ENCODE data around the gene HS3ST5.
"Not testable (repeated sequence)": the region's sequence is repeated elsewhere in the genome, so short reads cannot be mapped to it uniquely, and the experiment has no call there.

The HS3ST5 gene

GRCh38 chr6:114049367-114049966, 293.4 kb downstream of the HS3ST5 start:
- TF ChIP-seq, protein P1, sequence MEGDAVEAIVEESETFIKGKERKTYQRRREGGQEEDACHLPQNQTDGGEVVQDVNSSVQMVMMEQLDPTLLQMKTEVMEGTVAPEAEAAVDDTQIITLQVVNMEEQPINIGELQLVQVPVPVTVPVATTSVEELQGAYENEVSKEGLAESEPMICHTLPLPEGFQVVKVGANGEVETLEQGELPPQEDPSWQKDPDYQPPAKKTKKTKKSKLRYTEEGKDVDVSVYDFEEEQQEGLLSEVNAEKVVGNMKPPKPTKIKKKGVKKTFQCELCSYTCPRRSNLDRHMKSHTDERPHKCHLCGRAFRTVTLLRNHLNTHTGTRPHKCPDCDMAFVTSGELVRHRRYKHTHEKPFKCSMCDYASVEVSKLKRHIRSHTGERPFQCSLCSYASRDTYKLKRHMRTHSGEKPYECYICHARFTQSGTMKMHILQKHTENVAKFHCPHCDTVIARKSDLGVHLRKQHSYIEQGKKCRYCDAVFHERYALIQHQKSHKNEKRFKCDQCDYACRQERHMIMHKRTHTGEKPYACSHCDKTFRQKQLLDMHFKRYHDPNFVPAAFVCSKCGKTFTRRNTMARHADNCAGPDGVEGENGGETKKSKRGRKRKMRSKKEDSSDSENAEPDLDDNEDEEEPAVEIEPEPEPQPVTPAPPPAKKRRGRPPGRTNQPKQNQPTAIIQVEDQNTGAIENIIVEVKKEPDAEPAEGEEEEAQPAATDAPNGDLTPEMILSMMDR (conservative IDR thresholded peaks at IDR 0.05; ENCODE audit: low read length), result no peak
- H3K4me3 ChIP-seq (ENCODE audit: low read length), result no peak overlapping the region
- peak; percentile 21 for DNase-seq (ENCODE audit: low read depth)

DNA sequence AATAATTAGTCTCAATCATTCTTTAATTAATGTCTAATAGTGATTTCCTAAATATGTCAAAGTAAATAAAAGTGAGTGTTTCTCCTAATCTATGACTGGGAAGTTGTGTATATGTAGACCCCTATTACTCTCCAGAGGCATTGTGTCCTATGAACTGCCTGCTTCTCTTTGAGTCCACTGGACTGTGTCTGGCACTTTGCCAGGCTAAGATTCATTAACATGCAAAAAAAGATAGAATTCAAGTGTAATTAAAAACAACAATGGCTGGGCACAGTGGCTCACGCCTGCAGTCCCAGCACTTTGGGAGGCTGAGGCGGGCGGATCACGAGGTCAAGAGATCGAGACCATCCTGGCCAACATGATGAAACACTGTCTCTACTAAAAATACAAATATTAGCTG, 298.3 kb downstream of the HS3ST5 start:
- not testable (repeated sequence) for H3K4me3 ChIP-seq (ENCODE audit: low read length); DNase-seq (ENCODE audit: low read depth)

DNA sequence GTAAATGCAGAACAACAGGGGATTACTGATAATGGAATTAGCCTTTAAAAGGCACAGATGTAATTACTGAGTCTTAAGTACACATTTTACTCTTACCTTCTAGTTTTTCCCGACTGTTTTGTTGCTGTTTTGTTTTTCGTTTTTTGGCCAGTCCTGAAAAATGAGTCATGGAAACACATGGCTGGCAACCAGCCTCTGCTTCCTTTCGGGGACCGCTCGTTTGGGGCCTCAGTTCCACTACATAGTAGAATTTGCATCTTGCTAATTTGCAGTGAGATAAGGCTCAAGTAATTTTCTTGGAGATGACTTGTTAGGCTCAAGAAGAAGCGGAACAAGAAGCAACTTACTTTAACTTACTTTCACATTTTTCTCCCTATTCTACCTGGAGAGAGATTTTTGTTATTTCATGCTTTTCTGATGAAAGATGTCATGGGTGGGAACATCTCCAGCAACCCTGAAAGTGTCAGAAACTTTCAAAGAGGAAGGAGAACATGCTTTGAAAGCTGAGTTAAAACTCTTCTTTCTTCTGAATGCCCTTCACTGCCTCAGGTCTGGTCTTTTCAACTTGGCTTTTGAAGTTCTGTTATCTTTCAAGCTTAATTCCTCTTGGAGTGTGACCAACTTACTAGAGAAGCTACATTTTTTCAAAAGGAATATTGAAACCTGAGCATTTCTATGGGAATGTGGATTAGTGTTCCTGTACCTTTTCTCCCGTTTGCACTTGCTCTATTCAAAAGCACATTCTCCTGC, 300.4 kb downstream of the HS3ST5 start:
- DNase-seq (ENCODE audit: low read depth), result peak; percentile 10
- TF ChIP-seq, protein P1 (conservative IDR thresholded peaks at IDR 0.05; ENCODE audit: low read length), result no peak
- H3K4me3 ChIP-seq (ENCODE audit: low read length), result no peak overlapping the region

GRCh38 chr6:114040871-114041270, 302.0 kb downstream of the HS3ST5 start:
- no peak overlapping the region for H3K4me3 ChIP-seq (ENCODE audit: low read length)
- DNase-seq (ENCODE audit: low read depth), result peak; percentile 34
- TF ChIP-seq, protein P1 (conservative IDR thresholded peaks at IDR 0.05; ENCODE audit: low read length), result no peak

GRCh38 chr6:114039841-114040240, 303.0 kb downstream of the HS3ST5 start:
- DNase-seq (ENCODE audit: low read depth), result no peak
- H3K4me3 ChIP-seq (ENCODE audit: low read length), result no peak overlapping the region
- TF ChIP-seq, protein P1 (conservative IDR thresholded peaks at IDR 0.05; ENCODE audit: low read length), result no peak

DNA sequence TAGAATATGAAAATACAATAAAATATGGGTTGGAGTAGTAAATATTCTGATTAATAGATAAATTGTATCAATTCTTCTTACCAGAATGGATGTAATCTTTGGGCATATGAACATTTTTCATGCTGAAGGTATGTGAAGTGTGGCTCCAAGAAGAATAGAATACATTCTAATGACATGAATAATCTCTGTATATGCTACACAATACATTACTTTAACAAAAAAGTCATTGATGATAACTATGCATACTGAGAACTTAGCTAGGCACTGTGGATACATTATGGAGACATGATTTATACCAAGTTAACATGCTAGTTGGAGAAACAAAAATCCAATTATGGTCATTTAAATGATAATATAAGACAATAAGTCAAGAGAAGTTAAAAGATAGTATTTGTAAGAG, 309.2 kb downstream of the HS3ST5 start:
- H3K4me3 ChIP-seq (ENCODE audit: low read length), result no peak overlapping the region
- DNase-seq (ENCODE audit: low read depth), result no peak
- TF ChIP-seq, protein P1 (conservative IDR thresholded peaks at IDR 0.05; ENCODE audit: low read length), result no peak

DNA sequence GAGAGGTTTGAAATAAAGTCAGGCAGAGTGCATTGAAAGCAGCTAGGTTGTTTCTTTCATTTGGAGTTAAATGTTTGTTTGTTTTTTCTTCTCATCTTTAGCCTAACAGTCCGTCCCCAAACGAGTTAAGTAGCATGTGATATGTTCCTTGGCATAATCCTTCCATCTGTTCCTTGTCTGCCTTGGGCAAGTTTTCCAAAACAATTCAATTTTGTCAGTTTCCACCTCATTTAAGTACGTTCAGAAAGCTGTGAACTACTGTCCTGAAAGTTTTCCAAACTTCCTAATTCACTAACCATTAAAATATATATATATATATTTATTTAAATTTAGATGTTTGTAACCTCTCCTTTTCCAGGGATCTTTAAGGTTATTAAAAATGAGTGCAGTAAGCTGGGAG, 310.1 kb downstream of the HS3ST5 start:
- TF ChIP-seq, protein P1 (conservative IDR thresholded peaks at IDR 0.05; ENCODE audit: low read length), result no peak
- no peak for DNase-seq (ENCODE audit: low read depth)
- no peak overlapping the region for H3K4me3 ChIP-seq (ENCODE audit: low read length)
